ENCODE data around the gene CFAP45.

Gene CFAP45

DNA sequence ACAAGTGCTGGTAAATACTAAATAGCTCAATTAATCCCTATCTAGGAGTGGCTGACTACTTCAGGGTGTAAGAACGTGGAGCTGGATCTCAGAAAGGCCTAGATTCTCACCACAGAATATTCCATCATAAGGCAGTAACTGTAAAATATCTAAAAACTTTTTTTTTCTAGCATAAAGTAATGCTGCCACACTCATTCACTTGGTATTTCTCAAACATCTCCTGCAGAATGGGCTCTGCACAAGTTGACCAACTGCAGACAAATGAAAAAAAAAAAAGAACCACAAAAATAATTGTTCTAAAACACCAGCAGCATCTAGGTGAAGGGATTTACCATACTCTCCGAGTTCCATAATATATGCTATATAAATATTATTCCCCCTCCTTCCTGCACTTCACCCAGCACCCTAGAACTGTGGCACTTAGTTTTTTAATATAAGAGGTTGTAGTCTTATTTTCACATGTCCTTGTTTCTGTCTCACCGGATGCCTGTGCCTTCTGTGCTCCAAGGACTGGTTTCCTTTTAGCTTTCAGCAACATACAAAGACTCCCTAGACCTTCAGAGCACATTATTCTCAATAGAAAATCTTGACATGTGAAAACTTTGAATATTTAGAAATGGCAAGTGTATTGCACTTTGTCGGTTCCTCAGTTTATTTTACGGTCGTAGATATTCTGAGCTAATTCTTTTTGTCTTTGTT is 46.4 kb downstream of the CFAP45 start:
- DNase-seq (ENCODE audit: low read depth in 2 of 2) = no peak

DNA sequence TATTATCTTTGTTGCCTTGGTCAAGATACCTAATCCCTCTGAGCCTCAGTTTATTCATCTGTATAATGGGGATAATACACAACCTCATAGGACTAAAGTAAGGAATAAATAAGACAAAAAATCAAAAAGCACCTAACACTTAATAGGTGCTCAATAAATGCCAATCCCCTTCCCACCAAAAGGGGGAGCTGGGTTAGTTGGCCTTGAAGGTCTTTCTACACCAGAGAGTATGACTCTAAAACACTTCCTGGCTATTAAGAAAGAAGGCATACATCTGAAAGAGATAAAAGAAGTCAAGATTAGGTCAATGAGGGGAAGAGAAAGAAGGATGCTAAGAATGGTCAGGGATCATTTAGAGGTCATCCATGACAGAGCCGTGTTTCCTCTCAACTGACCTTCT is 48.6 kb downstream of the CFAP45 start:
- no peak for DNase-seq (ENCODE audit: low read depth in 2 of 2)

DNA sequence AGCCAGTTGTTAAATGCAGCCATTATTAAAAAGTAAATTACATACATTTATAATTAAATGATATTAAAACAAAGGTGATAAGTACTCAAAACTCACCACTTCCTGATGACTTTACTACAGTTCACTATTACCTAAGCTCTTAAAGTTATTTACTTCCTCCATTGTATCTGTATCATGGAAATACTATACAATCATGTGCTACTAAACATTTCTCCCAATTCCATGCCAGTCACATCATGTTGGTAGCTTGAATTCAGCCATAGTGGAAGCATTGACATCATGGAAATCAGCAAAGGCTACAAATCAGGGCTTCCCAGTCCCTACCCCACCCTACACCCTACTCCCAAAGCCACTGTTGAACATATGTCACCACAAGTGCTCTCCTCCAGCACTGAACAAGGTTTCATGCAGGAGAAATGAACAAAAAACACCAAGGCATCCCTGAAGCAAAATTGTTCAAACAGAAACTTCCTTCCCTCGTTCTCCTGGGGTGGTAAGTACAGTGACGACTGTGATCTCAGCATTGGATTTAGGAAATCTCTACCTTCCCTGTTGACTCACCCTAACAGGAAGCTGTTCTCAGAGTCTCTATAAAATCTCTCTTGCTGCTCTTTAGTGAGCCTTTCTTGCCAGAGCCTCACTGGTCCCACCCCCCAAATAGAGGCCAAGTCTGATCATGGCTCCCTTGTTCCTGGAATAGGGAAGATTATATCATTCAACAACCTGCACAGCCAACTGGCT is 50.2 kb downstream of the CFAP45 start:
- no peak for DNase-seq (ENCODE audit: low read depth in 2 of 2)

DNA sequence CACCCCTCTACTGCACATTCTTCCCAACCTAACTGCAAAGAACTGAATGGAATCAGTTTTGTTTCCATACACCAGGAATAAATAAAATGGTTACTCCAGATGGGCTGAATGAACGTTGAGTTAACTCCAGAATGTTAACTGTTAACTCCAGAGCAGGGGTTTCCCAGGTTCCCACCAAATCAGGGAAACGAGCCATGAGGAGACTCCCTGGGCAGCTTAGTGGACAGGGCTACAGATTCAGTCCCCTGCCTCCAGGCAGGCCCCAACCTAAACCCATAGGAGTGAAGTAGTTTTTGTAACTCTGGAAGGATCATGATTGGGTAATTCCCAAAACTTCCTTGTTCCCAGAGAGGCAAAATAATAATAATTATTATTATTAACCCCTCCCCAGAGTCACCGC is 51.6 kb downstream of the CFAP45 start:
- DNase-seq (ENCODE audit: low read depth in 2 of 2) = no peak

DNA sequence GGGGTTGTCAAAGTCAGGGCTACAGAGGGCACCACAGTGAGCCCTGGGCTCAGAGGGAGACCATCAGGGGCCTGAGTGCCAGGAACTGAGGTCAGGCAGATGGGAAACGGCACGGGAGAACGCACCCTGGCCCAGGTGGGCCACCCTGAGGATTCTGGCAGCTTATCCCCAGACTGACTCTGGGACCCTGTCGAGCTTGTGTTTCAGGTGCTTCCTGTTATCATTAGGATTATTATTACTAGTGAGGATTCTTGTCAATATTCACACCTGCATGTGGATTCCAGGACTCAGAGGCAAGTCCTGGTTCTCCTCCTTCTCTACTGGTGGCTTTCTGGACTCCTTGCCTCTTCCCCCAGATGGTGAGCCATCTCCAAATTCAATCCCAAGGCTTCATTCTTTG is 52.7 kb downstream of the CFAP45 start:
- DNase-seq (ENCODE audit: low read depth in 2 of 2) = no peak

DNA sequence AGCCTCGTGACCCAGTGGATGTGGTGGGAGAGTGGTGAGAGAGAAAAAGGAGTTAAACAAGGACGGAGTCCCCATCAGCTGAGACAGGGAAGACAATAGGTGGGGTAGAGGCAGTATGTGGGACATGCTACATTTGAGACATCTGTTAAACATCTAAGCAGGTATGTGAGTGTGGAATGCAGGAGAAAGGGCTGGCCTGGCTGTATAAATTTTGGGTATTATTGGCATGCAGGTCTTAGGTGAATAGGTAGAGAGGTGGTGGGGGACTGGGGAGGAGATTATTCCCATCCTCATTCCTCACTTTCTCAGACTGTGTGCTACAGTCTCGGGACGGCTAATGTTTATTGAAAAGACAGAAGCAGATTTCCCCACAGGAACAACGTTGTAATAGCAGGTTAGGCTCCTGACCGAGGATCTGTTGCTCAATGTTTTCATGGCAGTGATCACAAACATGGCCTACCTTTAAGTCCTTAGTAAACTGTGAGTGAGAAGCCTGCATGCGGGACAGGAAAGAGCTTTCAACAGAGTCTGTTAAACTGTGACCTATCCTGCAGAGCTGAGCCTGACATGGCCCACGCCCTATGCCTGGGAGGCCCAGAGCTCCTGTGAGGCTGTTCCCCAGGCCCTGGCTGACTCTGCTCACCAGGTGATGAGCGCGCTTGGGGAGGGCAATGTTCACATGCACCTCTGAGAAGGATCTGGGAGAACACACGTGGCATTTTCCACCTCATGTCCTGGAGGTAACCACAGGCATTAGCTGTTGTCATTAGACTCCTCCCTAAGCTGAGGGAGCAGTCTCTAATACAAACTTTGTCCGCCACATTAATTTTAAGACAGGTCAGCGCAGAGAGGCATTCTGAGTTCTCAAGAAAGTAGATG is 54.0 kb downstream of the CFAP45 start:
- no peak for DNase-seq (ENCODE audit: low read depth in 2 of 2)

DNA sequence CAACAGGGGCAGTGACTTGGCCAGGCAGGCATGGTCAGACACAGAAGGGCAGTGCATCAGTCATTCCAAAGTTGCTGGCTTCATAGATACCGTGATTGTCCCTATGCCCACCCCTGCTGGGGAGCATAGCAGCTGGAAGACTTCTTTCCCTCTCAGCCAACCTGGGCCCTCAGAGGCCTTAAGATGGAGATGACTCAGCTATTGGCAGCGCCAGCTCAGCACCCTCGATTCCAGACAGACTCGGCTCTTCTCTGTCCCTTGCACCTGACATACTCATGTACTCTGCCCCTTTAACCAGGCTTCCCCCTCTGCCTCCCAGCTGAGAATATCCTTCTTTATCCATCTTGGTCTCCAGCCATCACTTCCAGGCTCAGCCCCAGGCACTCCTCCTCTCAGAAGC is 56.5 kb downstream of the CFAP45 start:
- no peak for DNase-seq (ENCODE audit: low read depth in 2 of 2)

DNA sequence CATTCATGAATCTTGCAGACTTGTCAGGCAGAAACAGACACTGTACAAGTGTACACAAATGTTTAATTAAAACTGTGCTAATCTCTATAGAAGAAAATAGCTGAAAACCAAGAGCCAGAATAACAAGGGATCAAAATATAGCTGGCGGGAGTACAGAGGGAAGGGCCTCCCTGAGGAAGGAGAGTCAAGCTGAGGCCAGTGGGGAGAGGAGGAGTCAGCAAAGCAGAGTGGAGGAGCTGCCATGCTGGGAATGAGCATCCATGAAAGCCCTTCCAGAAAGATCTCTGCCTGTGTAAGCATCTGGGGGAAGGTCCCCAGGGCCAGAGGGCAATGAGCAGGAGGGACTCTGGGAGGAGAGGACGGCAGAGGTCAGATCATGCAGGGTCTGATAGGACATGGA is 58.2 kb downstream of the CFAP45 start:
- no peak for DNase-seq (ENCODE audit: low read depth in 2 of 2)

DNA sequence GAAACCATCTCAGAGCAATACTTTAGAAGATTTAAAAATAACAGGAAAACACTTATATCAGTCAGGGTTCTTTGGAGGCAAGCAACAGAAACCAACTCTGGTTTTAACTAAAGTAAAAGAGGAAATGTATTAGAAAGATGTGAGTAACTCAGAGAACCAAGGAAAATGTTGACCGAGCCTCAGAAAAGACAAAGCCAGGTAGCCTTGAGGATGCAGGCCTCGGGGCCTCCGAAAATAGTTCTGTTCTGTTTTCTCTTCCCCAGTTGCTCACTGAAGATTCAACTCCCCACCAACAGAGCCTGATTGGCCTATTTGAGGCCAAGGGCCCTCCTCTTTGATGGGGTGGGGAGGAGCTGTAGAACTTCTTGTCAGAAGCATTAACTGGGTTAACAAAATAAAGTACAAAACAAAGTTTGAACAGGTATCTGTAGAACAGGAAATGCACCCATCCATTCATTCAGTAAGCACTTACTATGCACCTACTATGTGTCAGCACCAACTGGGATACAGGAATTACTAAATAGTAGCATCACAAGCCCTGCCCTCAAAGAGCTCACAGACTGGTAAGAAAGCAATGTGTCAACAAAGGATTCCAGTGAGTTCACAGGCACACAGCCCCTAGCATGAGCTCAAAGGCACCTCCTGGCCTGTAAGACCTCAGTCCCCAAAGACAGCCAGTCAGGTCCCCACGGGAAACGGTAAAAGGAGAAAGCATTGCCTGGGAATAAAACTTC is 60.7 kb downstream of the CFAP45 start:
- DNase-seq (ENCODE audit: low read depth in 2 of 2) = no peak

DNA sequence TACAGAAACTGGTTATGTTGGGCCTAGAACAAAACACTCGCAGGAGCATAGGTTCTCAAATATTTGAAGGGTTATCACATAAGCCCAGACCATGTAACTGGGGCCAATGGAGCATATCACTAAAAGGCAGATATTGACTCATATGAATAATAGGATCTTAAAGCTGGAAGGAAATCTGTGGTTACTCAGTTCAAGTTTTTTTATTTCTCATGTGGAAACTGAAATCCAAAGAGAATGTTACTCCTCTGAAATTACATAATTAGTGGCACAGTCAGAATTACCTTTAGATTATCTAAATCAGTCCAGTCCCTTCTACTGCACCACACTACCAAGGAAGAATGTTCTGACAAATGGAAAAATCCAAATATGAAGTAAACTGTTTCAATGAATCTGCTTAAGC is 61.2 kb downstream of the CFAP45 start:
- DNase-seq (ENCODE audit: low read depth in 2 of 2) = no peak

DNA sequence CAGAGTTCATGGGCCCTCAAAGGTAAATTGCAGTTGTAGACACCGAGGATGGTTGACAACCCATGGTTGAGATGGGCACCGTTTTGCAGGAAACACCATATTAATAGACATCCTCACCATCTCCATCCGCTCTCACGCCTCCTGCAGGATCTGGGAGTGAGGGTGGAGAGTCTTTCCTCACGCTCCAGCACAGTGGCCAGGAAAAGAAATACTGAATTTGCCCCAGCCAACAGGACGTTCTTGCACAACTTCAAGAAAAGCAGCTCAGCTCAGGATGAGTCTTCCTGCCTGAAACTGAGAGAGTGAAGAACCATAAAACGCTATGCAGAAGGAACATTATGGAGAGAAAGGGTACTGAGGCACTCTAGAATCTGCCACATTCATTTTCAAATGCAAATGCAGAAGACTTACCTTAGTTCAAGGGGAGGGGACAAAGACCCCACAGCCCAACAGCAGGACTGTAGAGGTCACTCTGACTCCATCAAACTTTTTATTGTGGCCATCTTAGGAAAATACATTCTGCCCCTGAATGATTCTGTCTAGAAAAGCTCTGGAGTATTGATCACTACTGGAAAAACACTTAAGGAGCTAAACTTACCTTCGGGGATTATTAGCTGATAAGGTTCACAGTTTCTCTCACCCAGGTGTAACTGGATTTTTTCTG is 64.0 kb downstream of the CFAP45 start:
- DNase-seq (ENCODE audit: low read depth in 2 of 2) = no peak

DNA sequence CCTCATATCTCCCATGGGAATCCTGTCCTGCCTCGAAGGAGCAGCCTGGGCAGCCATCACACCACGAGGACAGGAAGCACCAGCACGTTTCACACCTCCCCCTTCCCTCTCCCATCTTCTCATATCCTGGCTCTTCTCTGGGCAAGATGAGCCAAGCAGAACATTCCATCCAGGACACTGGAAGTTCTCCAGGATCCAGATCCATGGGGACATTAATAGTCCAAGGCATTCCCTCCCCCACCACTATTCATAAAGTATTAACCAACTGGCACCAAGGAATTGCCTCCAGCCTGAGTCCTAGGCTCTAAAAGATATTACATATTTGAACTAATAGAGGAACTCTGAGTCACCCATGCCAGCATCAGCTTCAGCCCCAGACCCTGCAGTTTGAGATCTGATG is 64.6 kb downstream of the CFAP45 start:
- DNase-seq (ENCODE audit: low read depth in 2 of 2) = no peak

DNA sequence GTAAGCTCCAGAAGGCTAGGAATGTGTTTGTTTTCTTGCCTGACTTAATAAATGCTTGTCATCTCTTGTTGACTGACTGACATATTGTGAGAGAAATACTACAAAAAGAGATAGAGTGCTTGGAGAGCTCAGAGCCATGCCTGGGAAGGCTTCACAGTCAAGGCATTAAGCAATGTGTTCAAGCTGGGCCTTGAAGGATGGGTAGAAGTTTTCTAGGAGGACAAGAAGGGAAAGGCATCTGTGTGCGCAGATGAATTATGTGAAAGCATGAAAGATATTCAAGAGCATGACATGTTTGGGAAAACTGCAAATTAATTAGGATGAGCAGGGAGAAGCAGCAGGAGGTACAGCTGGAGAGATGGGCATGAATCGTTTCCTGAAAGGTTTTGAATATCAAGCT is 67.7 kb downstream of the CFAP45 start:
- DNase-seq (ENCODE audit: low read depth in 2 of 2) = no peak

DNA sequence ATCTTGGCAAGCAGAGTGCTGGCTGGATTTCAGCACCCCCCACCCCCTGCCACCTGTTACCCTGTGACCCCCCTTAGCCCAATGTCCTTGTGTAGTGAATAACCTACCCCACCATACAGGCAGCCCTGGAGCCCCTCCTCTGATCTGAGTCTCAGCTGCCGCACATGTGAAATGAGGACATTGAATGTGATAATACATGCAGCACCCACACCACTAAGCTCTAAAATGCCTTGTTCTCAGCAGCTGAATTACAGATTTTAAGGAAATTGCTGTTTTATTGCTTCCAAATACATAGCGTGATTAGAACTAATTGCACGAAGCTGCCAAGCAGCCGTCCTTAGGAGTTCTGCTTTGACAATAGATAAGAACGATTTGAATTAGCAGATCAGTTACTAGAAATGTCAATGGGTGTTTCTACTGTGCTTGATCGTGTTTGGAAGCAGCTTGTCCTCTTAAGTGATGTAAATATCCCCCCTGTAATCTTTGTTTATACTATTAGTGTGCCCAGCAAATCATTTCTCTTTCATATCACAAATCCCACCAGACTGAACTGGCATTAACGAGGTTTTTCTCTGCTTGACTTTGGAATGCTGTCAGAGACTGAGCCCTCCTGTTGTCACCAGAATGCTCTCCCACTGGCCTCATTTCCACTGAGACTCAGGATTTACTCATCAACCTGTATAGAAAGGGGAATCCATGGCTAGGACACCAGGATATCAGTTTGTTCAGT is 68.4 kb downstream of the CFAP45 start:
- DNase-seq (ENCODE audit: low read depth in 2 of 2) = no peak

DNA sequence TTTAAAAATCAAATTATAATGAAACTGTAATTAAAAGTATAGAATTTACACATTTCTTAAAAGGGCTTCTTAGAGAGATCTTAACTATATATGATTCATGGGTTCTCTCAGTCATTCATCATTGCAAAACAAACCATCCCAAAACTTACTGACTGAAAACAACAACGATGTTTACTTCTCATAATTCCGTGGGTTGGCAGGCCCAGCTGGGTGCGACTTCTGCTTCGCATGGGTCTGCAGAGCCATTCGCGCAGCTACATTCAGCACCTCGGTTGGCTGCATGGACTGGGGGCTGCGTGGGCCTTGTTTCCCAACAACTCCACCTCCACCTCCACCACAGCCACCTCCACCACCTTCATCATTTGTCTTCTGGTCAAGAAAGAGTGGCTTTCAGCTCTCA is 69.2 kb downstream of the CFAP45 start:
- DNase-seq (ENCODE audit: low read depth in 2 of 2) = no peak

DNA sequence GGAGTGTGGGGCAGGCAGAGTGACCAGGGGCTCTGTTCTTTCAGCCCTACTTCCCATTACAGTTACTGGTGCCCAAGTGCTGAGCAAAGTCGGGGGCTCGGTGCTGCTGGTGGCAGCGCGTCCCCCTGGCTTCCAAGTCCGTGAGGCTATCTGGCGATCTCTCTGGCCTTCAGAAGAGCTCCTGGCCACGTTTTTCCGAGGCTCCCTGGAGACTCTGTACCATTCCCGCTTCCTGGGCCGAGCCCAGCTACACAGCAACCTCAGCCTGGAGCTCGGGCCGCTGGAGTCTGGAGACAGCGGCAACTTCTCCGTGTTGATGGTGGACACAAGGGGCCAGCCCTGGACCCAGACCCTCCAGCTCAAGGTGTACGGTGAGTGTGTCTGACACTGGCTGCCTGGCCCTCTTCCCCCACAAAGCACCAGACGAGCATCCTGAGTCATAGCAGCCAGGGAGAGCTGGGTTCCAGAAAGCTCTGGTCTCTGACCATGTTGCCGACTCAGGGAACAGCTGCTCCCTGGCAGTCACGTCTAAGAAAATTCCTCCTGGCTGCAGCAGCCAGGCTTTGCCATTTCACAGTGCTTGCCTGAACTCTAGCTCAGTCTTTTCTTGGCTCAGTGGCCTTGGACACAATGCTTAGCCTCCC is 70.0 kb downstream of the CFAP45 start:
- peak; percentile 46 to 60 for DNase-seq (ENCODE audit: low read depth in 2 of 2)

DNA sequence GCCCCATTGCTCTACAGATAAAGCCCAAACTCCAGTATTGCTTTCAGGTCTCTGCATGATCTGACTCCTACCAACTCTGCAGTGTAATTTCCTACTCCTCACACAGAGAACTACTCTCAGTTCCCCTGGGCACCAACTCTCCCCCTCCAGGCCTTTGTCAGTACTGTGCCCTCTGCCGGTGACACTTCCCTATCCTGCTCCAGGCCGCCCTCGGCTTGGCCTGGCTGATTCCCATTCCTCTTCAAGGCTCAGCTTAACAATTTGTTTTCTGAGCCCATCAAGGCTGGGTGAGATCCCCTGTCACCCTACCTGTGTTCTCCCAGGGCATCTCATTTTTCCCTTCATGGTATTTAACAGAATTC is 70.7 kb downstream of the CFAP45 start:
- no peak for DNase-seq (ENCODE audit: low read depth in 2 of 2)

DNA sequence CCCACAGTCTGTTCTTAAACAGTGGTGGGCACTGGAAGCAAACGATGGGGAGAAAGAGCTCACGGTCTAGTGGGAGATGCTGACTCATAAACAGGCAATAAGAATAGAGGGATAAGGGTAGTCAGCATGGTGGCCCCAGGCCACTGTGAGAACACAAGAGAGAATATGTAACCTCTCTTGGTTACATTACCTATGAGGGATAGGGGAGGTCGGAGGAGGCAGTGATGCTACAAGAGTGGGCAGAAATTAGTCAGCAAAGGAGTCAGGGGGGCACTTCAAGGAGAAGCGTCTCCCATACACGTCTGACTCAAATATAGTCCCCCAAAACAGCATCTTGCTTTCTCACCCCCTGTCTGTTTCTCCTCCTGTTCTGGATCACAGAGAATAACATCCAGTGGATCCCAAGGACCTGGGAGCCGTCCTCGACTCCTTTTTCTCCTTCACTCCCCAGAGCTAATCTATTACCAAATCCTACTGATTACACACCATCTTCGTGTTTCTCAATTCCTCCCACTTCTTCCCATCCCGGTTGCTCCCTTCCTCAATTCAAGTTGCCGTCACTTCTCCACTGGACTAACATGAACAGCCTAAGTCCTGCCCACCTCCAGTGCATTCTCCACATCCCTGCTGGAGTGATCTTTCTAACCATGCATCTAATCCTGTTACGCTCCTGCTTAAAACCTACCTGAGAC is 71.2 kb downstream of the CFAP45 start:
- DNase-seq (ENCODE audit: low read depth in 2 of 2) = no peak

DNA sequence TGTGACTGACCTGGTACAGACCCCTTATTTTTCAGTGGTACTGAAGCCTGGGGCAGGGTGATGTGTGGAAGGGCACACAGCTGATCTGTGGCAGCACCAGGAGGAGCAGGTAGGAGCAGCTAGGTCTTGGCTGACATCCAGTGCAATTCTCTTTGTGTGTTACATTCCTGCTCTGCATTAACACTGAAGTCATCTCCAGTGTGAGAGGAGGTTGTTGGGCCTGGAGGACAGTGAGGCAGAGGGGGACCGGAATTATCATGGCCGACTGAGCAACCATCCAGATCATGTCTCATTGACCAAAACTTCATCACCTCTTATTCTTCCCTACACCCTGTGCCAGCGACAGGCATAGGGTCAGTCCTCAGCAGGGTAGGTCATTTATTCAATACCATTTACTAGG is 71.8 kb downstream of the CFAP45 start:
- no peak for DNase-seq (ENCODE audit: low read depth in 2 of 2)

DNA sequence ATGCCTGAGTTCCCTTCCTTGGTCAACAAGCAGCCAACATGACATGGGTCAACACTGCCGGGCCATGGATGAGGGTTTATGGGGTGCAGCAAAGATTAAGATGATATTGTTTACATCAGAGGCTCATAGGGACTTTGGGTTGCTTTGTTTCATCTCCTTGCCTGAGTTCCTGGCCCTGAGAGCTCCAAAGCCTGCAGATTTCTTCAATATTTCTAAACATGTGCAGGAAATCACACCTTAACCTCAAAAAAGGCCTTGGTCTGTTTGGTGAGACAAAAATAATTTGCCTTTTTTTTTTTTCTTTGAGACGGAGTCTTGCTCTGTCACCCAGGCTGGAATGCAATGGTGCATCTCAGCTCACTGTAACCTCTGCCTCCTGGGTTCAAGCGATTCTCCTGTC is 72.4 kb downstream of the CFAP45 start:
- no peak for DNase-seq (ENCODE audit: low read depth in 2 of 2)

Data from fibroblast of skin of left quadriceps (primary cell).